H1 (cell line): Measurements from ENCODE around the gene FARS2. TPM values are rescaled to one million over a fixed set of nuclear protein-coding genes. Genes with fewer than 3 reads are reported as not detected.
A peak's percentile ranks its signal among the peaks of the same experiment; 100 is the strongest.

Experiments used
- CTCF ChIA-PET: fragments of 300-600 bp; sonication (Branson Sonifier 250); formaldehyde crosslinking; loops from one replicate; lab custom pipeline; 2021; ENCODE audit not compliant: partially characterized antibody; lab: Charles Lee
- POLR2A ChIA-PET: fragments of 300-600 bp; sonication (Branson Sonifier 250); formaldehyde crosslinking; loops from one replicate; lab custom pipeline; 2021; ENCODE audit warnings: inconsistent platforms; ENCODE audit not compliant: partially characterized antibody; lab: Charles Lee
- DNase-seq, 2 experiments: peaks; one replicate each; pipeline versions ENCODE4 v3.0.0 to v3.0.0-alpha.2; 2010 to 2022; ENCODE audit warnings: low spot score in 2 of 2, low read depth in 1 of 2, mixed read lengths in 1 of 2
- FAIRE-seq: peaks from 2 replicates; lab custom pipeline; 2011; peaks lifted over from hg19 to GRCh38; lab: Jason Lieb, UNC
- H2AFZ ChIP-seq: 2 replicates; pipeline ENCODE4 v1.8.1; 2012; ENCODE audit warnings: low read length, inconsistent platforms
- H2AK5ac ChIP-seq: 2 replicates; pipeline ENCODE4 v1.6.1; 2013; ENCODE audit warnings: low read depth, low read length
- H2BK120ac ChIP-seq: replicated peaks from 2 replicates; pipeline ENCODE3; 2013; ENCODE audit warnings: low read depth, low read length, inconsistent platforms
- H2BK12ac ChIP-seq: 2 replicates; pipeline ENCODE4 v1.6.1; 2013; ENCODE audit warnings: low read depth, low read length
- H2BK15ac ChIP-seq: 2 replicates; pipeline ENCODE4 v1.6.1; 2013; ENCODE audit warnings: low read length
- H2BK20ac ChIP-seq: 2 replicates; pipeline ENCODE4 v1.6.1; 2013; ENCODE audit warnings: low read length
- H2BK5ac ChIP-seq: 2 replicates; pipeline ENCODE4 v1.6.1; 2013; ENCODE audit warnings: low read depth, low read length
- H3K14ac ChIP-seq: 2 replicates; pipeline ENCODE4 v1.6.1; 2013; ENCODE audit warnings: inconsistent platforms; ENCODE audit not compliant: insufficient read length
- H3K18ac ChIP-seq: 2 replicates; pipeline ENCODE4 v1.6.1; 2013; ENCODE audit warnings: low read length; ENCODE audit errors: extremely low read depth
- H3K23ac ChIP-seq: 2 replicates; pipeline ENCODE4 v1.6.1; 2013; ENCODE audit warnings: inconsistent platforms; ENCODE audit not compliant: insufficient read length
- H3K23me2 ChIP-seq: 2 replicates; pipeline ENCODE4 v1.6.1; 2013; ENCODE audit warnings: low read depth, low read length
- H3K27ac ChIP-seq: 2 replicates; pipeline ENCODE4 v1.6.1; 2011; ENCODE audit warnings: low read depth, low read length, inconsistent platforms
- H3K27me3 ChIP-seq, 4 experiments: replicated peaks in 1 of 4; 1 replicate in 1 of 4; 2 replicates in 3 of 4; pipeline versions ENCODE4 v1.6.1 to v1.8.1; 2011 to 2013; ENCODE audit warnings: low read length in 3 of 4, mild to moderate bottlenecking in 3 of 4, inconsistent platforms in 2 of 4, mixed read lengths in 2 of 4, moderate library complexity in 1 of 4; ENCODE audit not compliant: control insufficient read depth in 3 of 4, insufficient read depth in 3 of 4; ENCODE audit errors: extremely low read depth in 1 of 4
- H3K36me3 ChIP-seq, 4 experiments: 2 replicates each; pipeline versions ENCODE4 v1.6.1 to v1.8.1; 2011 to 2013; ENCODE audit warnings: mild to moderate bottlenecking in 4 of 4, low read length in 3 of 4, moderate library complexity in 2 of 4, control low read depth in 1 of 4, inconsistent platforms in 1 of 4; ENCODE audit not compliant: insufficient read depth in 4 of 4, control insufficient read depth in 2 of 4
- H3K4ac ChIP-seq: replicated peaks from 2 replicates; pipeline ENCODE3; 2013; ENCODE audit warnings: low read length, low read depth, mixed read lengths, inconsistent platforms; ENCODE audit not compliant: insufficient read length
- H3K4me1 ChIP-seq, 4 experiments: replicated peaks in 1 of 4; 1 replicate in 1 of 4; 2 replicates in 3 of 4; pipeline versions ENCODE4 v1.6.1 to v1.8.1; 2011 to 2013; ENCODE audit warnings: low read length in 3 of 4, inconsistent platforms in 2 of 4, mixed read lengths in 1 of 4; ENCODE audit not compliant: insufficient read depth in 4 of 4, control insufficient read depth in 3 of 4
- H3K4me2 ChIP-seq, 2 experiments: 2 replicates each; pipeline versions ENCODE4 v1.6.1 to v1.8.1; 2011 to 2013; ENCODE audit warnings: low read depth in 2 of 2, low read length in 2 of 2, control low read depth in 1 of 2, inconsistent platforms in 1 of 2, mild to moderate bottlenecking in 1 of 2; ENCODE audit not compliant: insufficient read depth in 1 of 2
- H3K4me3 ChIP-seq, 4 experiments: fragments of 200-600, 300-600 bp in 1 of 4; sonication (generic), shearing (Covaris generic), sonication (Bioruptor Twin) in 1 of 4; 2 replicates each; pipeline versions ENCODE4 v1.5.1 to v1.8.1; 2011 to 2016; ENCODE audit warnings: low read length in 4 of 4, low read depth in 3 of 4, control low read depth in 2 of 4, inconsistent platforms in 2 of 4, mild to moderate bottlenecking in 2 of 4, mixed read lengths in 1 of 4, moderate library complexity in 1 of 4; ENCODE audit not compliant: insufficient read depth in 2 of 4; ENCODE audit errors: extremely low read depth in 1 of 4
- H3K56ac ChIP-seq: replicated peaks from 2 replicates; pipeline ENCODE3; 2013; ENCODE audit warnings: low read depth, mild to moderate bottlenecking, mixed read lengths, low read length, inconsistent platforms; ENCODE audit not compliant: insufficient read length
- H3K79me1 ChIP-seq: 2 replicates; pipeline ENCODE4 v1.6.1; 2013; ENCODE audit warnings: low read depth, low read length, control low read depth
- H3K79me2 ChIP-seq, 2 experiments: 2 replicates each; pipeline versions ENCODE4 v1.6.1 to v1.8.1; 2012 to 2013; ENCODE audit warnings: low read length in 2 of 2, mild to moderate bottlenecking in 2 of 2, inconsistent platforms in 1 of 2; ENCODE audit not compliant: insufficient read depth in 2 of 2, control insufficient read depth in 1 of 2
- H3K9ac ChIP-seq, 4 experiments: replicated peaks in 1 of 4; 1 replicate in 1 of 4; 2 replicates in 3 of 4; pipeline versions ENCODE4 v1.6.1 to v1.8.1; 2011 to 2013; ENCODE audit warnings: low read depth in 3 of 4, low read length in 3 of 4, control low read depth in 2 of 4, mild to moderate bottlenecking in 2 of 4, moderate library complexity in 2 of 4, inconsistent platforms in 1 of 4; ENCODE audit errors: extremely low read depth in 1 of 4
- H3K9me3 ChIP-seq, 2 experiments: 2 replicates each; pipeline versions ENCODE4 v1.6.1 to v1.8.1; 2012 to 2013; ENCODE audit warnings: mild to moderate bottlenecking in 2 of 2, moderate library complexity in 2 of 2, control low read depth in 1 of 2, inconsistent platforms in 1 of 2, low read depth in 1 of 2, low read length in 1 of 2, mixed read lengths in 1 of 2; ENCODE audit not compliant: insufficient read depth in 2 of 2
- H4K20me1 ChIP-seq, 2 experiments: replicated peaks in 1 of 2; 2 replicates each; pipeline versions ENCODE3 to v1.8.1; 2011 to 2013; ENCODE audit warnings: inconsistent platforms in 2 of 2, low read length in 2 of 2, mild to moderate bottlenecking in 1 of 2; ENCODE audit not compliant: insufficient read depth in 2 of 2, control insufficient read depth in 1 of 2
- H4K5ac ChIP-seq: 2 replicates; pipeline ENCODE4 v1.6.1; 2013; ENCODE audit warnings: low read length, low read depth, mixed read lengths, inconsistent platforms; ENCODE audit not compliant: insufficient read length
- H4K8ac ChIP-seq: 2 replicates; pipeline ENCODE4 v1.8.0; 2013; ENCODE audit warnings: mild to moderate bottlenecking, moderate library complexity, low read length, inconsistent platforms; ENCODE audit not compliant: insufficient read depth; ENCODE audit errors: extremely low read depth
- H4K91ac ChIP-seq: replicated peaks from 2 replicates; pipeline ENCODE3; 2013; ENCODE audit warnings: low read length, mixed read lengths, inconsistent platforms; ENCODE audit not compliant: insufficient read length
- CBX8 ChIP-seq: fragments of 300-800, 300-1000 bp; sonication (generic); IDR thresholded peaks from 2 replicates; pipeline ENCODE4 v1.7.1; 2016; ENCODE audit warnings: low read depth, low read length, borderline replicate concordance
- HDAC2 ChIP-seq, 2 experiments: fragments of 300-600 bp in 1 of 2; sonication (generic) in 1 of 2; IDR thresholded peaks; 2 replicates each; pipeline ENCODE4 v1.6.1; 2011 to 2012; ENCODE audit warnings: low read depth in 2 of 2, low read length in 2 of 2, mild to moderate bottlenecking in 2 of 2, moderate library complexity in 2 of 2, borderline replicate concordance in 1 of 2, inconsistent platforms in 1 of 2
- NRF1 ChIP-seq: IDR thresholded peaks from 2 replicates; pipeline ENCODE4 v1.6.1; 2011; ENCODE audit warnings: mild to moderate bottlenecking, low read depth, low read length, improper control_type of control experiment
- RAD21 ChIP-seq, 2 experiments: IDR thresholded peaks in 1 of 2; conservative IDR thresholded peaks in 1 of 2; 2 replicates each; pipeline ENCODE4 v1.6.1; 2011; ENCODE audit warnings: low read depth in 2 of 2, low read length in 2 of 2, improper control_type of control experiment in 1 of 2, inconsistent platforms in 1 of 2, mild to moderate bottlenecking in 1 of 2, moderate library complexity in 1 of 2
- SAP30 ChIP-seq: fragments of 300-600 bp; sonication (generic); IDR thresholded peaks from 2 replicates; pipeline ENCODE4 v1.7.1; 2012; ENCODE audit warnings: low read length, moderate library complexity, mild to moderate bottlenecking, inconsistent platforms; ENCODE audit not compliant: insufficient read depth, insufficient replicate concordance
- SIN3A ChIP-seq, 2 experiments: IDR thresholded peaks in 1 of 2; conservative IDR thresholded peaks in 1 of 2; 2 replicates each; pipeline ENCODE4 v1.6.1; 2011 to 2012; ENCODE audit warnings: low read length in 2 of 2, improper control_type of control experiment in 1 of 2, low read depth in 1 of 2, mild to moderate bottlenecking in 1 of 2
- TEAD4 ChIP-seq: IDR thresholded peaks from 2 replicates; pipeline ENCODE4 v1.6.1; 2012; ENCODE audit warnings: low read depth, low read length, inconsistent platforms, mixed read lengths
- WGBS, 2 experiments: shearing (Covaris generic) in 1 of 2; methylation state at CpG; one replicate each; pipeline versions ENCODE4 v1.1.6 to v1.1.7; 2013 to 2015; ENCODE audit warnings: low lambda C conversion rate in 2 of 2, mixed read lengths in 2 of 2, inconsistent platforms in 1 of 2, low coverage in 1 of 2, missing lambda C conversion rate in 1 of 2; ENCODE audit not compliant: insufficient replicate concordance in 2 of 2, insufficient coverage in 1 of 2, insufficient read length in 1 of 2; ENCODE audit errors: extremely low coverage in 1 of 2, missing lambda C conversion rate in 1 of 2; 5-methylcytosine and 5-hydroxymethylcytosine counted together
- polyA plus RNA-seq, 7 experiments: library from polyadenylated mRNA; depleted of rRNA in 3 of 7; stranded (reverse) in 5 of 7; unstranded in 2 of 7; fragments of >200 nt in 5 of 7; fragments of 200-250 nt in 2 of 7; gene quantifications; 1 replicate in 5 of 7; 2 replicates in 1 of 7; 4 replicates in 1 of 7; pipeline versions ENCODE4 v1.2.1 to v1.2.3, GENCODE V29; 2011 to 2013; ENCODE audit warnings: missing spikeins in 2 of 7, mixed read lengths in 2 of 7
- total RNA-seq: library from RNA; stranded (reverse); fragmentation: NEBNext Ultra II Directional; extraction: Animal tissue kit (Norgen Biotek cat#: 25700); gene quantifications from 2 replicates; pipeline ENCODE4 v1.2.1, GENCODE V29; 2021
- TF ChIP-seq, protein P1 (sequence below), 3 experiments: IDR thresholded peaks; 1 replicate in 2 of 3; 2 replicates in 1 of 3; pipeline versions ENCODE4 v1.5.1 to v1.6.1; 2011; ENCODE audit warnings: low read length in 3 of 3, mild to moderate bottlenecking in 3 of 3, inconsistent platforms in 2 of 3, low read depth in 1 of 3, moderate library complexity in 1 of 3; ENCODE audit not compliant: insufficient read depth in 1 of 3; ENCODE audit errors: control extremely low read depth in 1 of 3

Gene FARS2
- total and polyA plus RNA-seq, 2 of the 8 experiments (the other 6 are each of a cell fraction or from before 2014, with no cell fraction given) = 11.7 to 14.4 TPM

- H2BK5ac ChIP-seq = no peak overlapping the region
- POLR2A ChIA-PET = no interaction called here
- peak; percentile 21 to 64 for DNase-seq
- no peak overlapping the region for H3K14ac ChIP-seq
- no peak overlapping the region for H2AFZ ChIP-seq
- no peaks in the 10 kb centered on the region for H3K9me3 ChIP-seq
- H2BK15ac ChIP-seq = no peak overlapping the region
- no peaks in the 10 kb centered on the region for H3K36me3 ChIP-seq
- no peaks in the 10 kb centered on the region for H3K27me3 ChIP-seq
- no peaks in the 10 kb centered on the region for H3K79me2 ChIP-seq
- H3K56ac ChIP-seq = no peak overlapping the region
- FAIRE-seq = peak; percentile 94
- H3K23me2 ChIP-seq = no peaks in the 10 kb centered on the region; the same call in 1 of the 2 replicates
- no peak overlapping the region for H3K4me3 ChIP-seq
- no peak overlapping the region for H4K8ac ChIP-seq
- H3K4me1 ChIP-seq = peaks cover 0 to 6% (median 4%) of the 10 kb centered on the region in 4 experiments; a peak in 5 of 7 replicates
- H4K20me1 ChIP-seq = peaks cover 0 to 1% of the 10 kb centered on the region in 2 experiments
- no peak overlapping the region for H2BK12ac ChIP-seq
- no peak overlapping the region for H2BK120ac ChIP-seq
- no peak overlapping the region for H2AK5ac ChIP-seq
- no peak overlapping the region for H3K4me2 ChIP-seq
- H4K5ac ChIP-seq = no peak overlapping the region
- H3K4ac ChIP-seq = no peak overlapping the region
- H4K91ac ChIP-seq = no peak overlapping the region
- H3K9ac ChIP-seq = no peak overlapping the region
- no peak overlapping the region for H3K27ac ChIP-seq
- CTCF ChIA-PET = interaction anchor here (0.6 to 6.8 kb wide), 41 partner anchors 9 to 344 kb away, joined by 3 to 129 read pairs (median 3); no protein-coding TSS in a partner anchor
- no peaks in the 10 kb centered on the region for H3K79me1 ChIP-seq
- H3K18ac ChIP-seq = no peak overlapping the region
- no peak overlapping the region for H2BK20ac ChIP-seq
- WGBS, 2 experiments = 46% methylated on average over 3 of the region's 3 CpGs; no CpG with 5 or more reads in 1 of the 2 experiments
- no peak overlapping the region for H3K23ac ChIP-seq
- TF ChIP-seq, protein P1, sequence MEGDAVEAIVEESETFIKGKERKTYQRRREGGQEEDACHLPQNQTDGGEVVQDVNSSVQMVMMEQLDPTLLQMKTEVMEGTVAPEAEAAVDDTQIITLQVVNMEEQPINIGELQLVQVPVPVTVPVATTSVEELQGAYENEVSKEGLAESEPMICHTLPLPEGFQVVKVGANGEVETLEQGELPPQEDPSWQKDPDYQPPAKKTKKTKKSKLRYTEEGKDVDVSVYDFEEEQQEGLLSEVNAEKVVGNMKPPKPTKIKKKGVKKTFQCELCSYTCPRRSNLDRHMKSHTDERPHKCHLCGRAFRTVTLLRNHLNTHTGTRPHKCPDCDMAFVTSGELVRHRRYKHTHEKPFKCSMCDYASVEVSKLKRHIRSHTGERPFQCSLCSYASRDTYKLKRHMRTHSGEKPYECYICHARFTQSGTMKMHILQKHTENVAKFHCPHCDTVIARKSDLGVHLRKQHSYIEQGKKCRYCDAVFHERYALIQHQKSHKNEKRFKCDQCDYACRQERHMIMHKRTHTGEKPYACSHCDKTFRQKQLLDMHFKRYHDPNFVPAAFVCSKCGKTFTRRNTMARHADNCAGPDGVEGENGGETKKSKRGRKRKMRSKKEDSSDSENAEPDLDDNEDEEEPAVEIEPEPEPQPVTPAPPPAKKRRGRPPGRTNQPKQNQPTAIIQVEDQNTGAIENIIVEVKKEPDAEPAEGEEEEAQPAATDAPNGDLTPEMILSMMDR (IDR thresholded peaks at IDR 0.05; ENCODE audit: control extremely low read depth in 1 of 3, insufficient read depth in 1 of 3, low read depth in 1 of 3, low read length in 3 of 3) = peak in 2 of 3 experiments; percentile 80 to 92; a peak in 3 of 4 replicates
- no peak for TF ChIP-seq CBX8
- 0 out of 2 replicates have a peak, but pooled peaks have one; percentile 27 for TF ChIP-seq TEAD4
- no peak for TF ChIP-seq NRF1
- TF ChIP-seq SAP30 = no peak
- TF ChIP-seq SIN3A (conservative IDR thresholded peaks at IDR 0.05 in 1 of 2, IDR thresholded peaks at IDR 0.05 in 1 of 2; ENCODE audit: low read depth in 1 of 2, low read length in 2 of 2) = peak in 1 of 2 experiments; percentile 43; a peak in 1 of 4 replicates
- TF ChIP-seq RAD21 (IDR thresholded peaks at IDR 0.05 in 1 of 2, conservative IDR thresholded peaks at IDR 0.05 in 1 of 2; ENCODE audit: low read depth in 2 of 2, low read length in 2 of 2) = peak; percentile 89 to 93
- TF ChIP-seq HDAC2 (IDR thresholded peaks at IDR 0.05; ENCODE audit: borderline replicate concordance in 1 of 2, low read depth in 2 of 2, low read length in 2 of 2) = 0 out of 4 replicates have a peak, but pooled peaks of 1 of the 2 experiments have one; percentile 39
Measured at GRCh38 chr6:5379647-5380242, 118.4 kb downstream of the FARS2 start.
